IMR-90 (cell line): Measurements from ENCODE around the gene HSPB6. TPM values are rescaled to one million over a fixed set of nuclear protein-coding genes. Genes with fewer than 3 reads are reported as not detected.

Experiments used
- ATAC-seq: fragments of 200-7000 bp; cut with Tn5 transposase; 2 replicates; pipeline ENCODE4 v1.9.1; 2020; ENCODE audit warnings: low read depth, mild to moderate bottlenecking, moderate library complexity
- BruUV-seq: library from RNA; stranded (reverse); fragments of 400-500 nt; replicated peaks from 2 replicates; lab custom pipeline; 2021; lab: Mats Ljungman, UMichigan
- CTCF ChIA-PET: fragments of 300-600 bp; formaldehyde crosslinking; extraction: SDS; loops from one replicate; lab custom pipeline; 2021; ENCODE audit warnings: antibody characterized with exemption; lab: Yijun Ruan, JAX
- POLR2A ChIA-PET: fragments of 300-600 bp; sonication (Branson Sonifier 250); formaldehyde crosslinking; loops from one replicate; lab custom pipeline; 2022; ENCODE audit warnings: antibody characterized with exemption; ENCODE audit not compliant: unreplicated experiment; lab: Charles Lee
- DNase-seq: peaks from one replicate; pipeline ENCODE4 v3.0.0; 2013
- H2AFZ ChIP-seq: replicated peaks from 2 replicates; pipeline ENCODE3; 2013; ENCODE audit warnings: low read length, mild to moderate bottlenecking; ENCODE audit not compliant: poor library complexity
- H2AK5ac ChIP-seq: 2 replicates; pipeline ENCODE4 v1.6.1; 2013; ENCODE audit warnings: low read depth, low read length, inconsistent platforms
- H2AK9ac ChIP-seq: replicated peaks from 2 replicates; pipeline ENCODE3; 2013; ENCODE audit warnings: mild to moderate bottlenecking, low read depth, low read length, moderate library complexity; ENCODE audit not compliant: poor library complexity
- H2BK120ac ChIP-seq: 2 replicates; pipeline ENCODE4 v1.6.1; 2013; ENCODE audit warnings: low read depth, low read length, inconsistent platforms
- H2BK15ac ChIP-seq: 3 replicates; pipeline ENCODE4 v1.6.1; 2013; ENCODE audit warnings: low read depth, low read length, inconsistent platforms
- H2BK20ac ChIP-seq: 2 replicates; pipeline ENCODE4 v1.6.1; 2013; ENCODE audit warnings: low read depth, mild to moderate bottlenecking, inconsistent platforms, low read length, moderate library complexity
- H2BK5ac ChIP-seq: 2 replicates; pipeline ENCODE4 v1.6.1; 2013; ENCODE audit warnings: mild to moderate bottlenecking, low read depth, low read length, inconsistent platforms; ENCODE audit not compliant: poor library complexity, severe bottlenecking
- H3K14ac ChIP-seq: replicated peaks from 2 replicates; pipeline ENCODE4 v1.6.1; 2013; ENCODE audit warnings: low read depth, low read length, inconsistent platforms
- H3K18ac ChIP-seq: 2 replicates; pipeline ENCODE4 v1.6.1; 2013; ENCODE audit warnings: low read depth, low read length, control low read depth
- H3K23ac ChIP-seq: 2 replicates; pipeline ENCODE4 v1.6.1; 2013; ENCODE audit warnings: low read depth, low read length, inconsistent platforms
- H3K27ac ChIP-seq: 2 replicates; pipeline ENCODE4 v1.5.1; 2013; ENCODE audit warnings: mild to moderate bottlenecking, control low read depth, low read length; ENCODE audit not compliant: insufficient read depth
- H3K27me3 ChIP-seq: 2 replicates; pipeline ENCODE4 v1.6.1; 2013; ENCODE audit warnings: low read length; ENCODE audit not compliant: control insufficient read depth, insufficient read depth
- H3K36me3 ChIP-seq: 2 replicates; pipeline ENCODE4 v1.6.1; 2013; ENCODE audit warnings: low read length, mixed read lengths; ENCODE audit not compliant: control insufficient read depth, insufficient read depth
- H3K4ac ChIP-seq: 2 replicates; pipeline ENCODE4 v1.6.1; 2013; ENCODE audit warnings: low read depth, low read length, inconsistent platforms
- H3K4me1 ChIP-seq: 2 replicates; pipeline ENCODE4 v1.6.1; 2013; ENCODE audit warnings: low read length, mixed read lengths; ENCODE audit not compliant: control insufficient read depth, insufficient read depth
- H3K4me2 ChIP-seq: 2 replicates; pipeline ENCODE4 v1.6.1; 2013; ENCODE audit warnings: low read depth, mild to moderate bottlenecking, control low read depth, low read length, moderate library complexity
- H3K4me3 ChIP-seq: 2 replicates; pipeline ENCODE4 v1.5.1; 2013; ENCODE audit warnings: low read depth, mild to moderate bottlenecking, control low read depth, low read length, moderate library complexity; ENCODE audit not compliant: insufficient read depth
- H3K56ac ChIP-seq: 2 replicates; pipeline ENCODE4 v1.6.1; 2013; ENCODE audit warnings: low read length, inconsistent platforms; ENCODE audit not compliant: insufficient read depth; ENCODE audit errors: extremely low read depth
- H3K79me1 ChIP-seq, 2 experiments: 2 replicates each; pipeline ENCODE4 v1.6.1; 2013; ENCODE audit warnings: low read length in 2 of 2, inconsistent platforms in 1 of 2, low read depth in 1 of 2
- H3K9ac ChIP-seq: 2 replicates; pipeline ENCODE4 v1.6.1; 2013; ENCODE audit warnings: low read depth, low read length, control low read depth
- H3K9me1 ChIP-seq: 2 replicates; pipeline ENCODE4 v1.6.1; 2013; ENCODE audit warnings: low read length, inconsistent platforms; ENCODE audit not compliant: insufficient read depth
- H3K9me3 ChIP-seq: 2 replicates; pipeline ENCODE4 v1.6.1; 2013; ENCODE audit warnings: low read length; ENCODE audit not compliant: control insufficient read depth, insufficient read depth
- H4K20me1 ChIP-seq: 2 replicates; pipeline ENCODE4 v1.6.1; 2013; ENCODE audit warnings: low read length, inconsistent platforms; ENCODE audit not compliant: insufficient read depth
- H4K5ac ChIP-seq: 2 replicates; pipeline ENCODE4 v1.6.1; 2013; ENCODE audit warnings: mild to moderate bottlenecking, low read depth, low read length, control low read depth
- H4K8ac ChIP-seq, 2 experiments: 2 replicates each; pipeline ENCODE4 v1.6.1; 2013; ENCODE audit warnings: low read depth in 2 of 2, low read length in 2 of 2, control low read depth in 1 of 2, inconsistent platforms in 1 of 2
- H4K91ac ChIP-seq: 2 replicates; pipeline ENCODE4 v1.6.1; 2013; ENCODE audit warnings: low read depth, low read length, inconsistent platforms; ENCODE audit not compliant: insufficient read depth
- MXI1 ChIP-seq: IDR thresholded peaks from 2 replicates; pipeline ENCODE4 v1.6.1; 2012; ENCODE audit warnings: low read depth, mild to moderate bottlenecking, low read length, moderate library complexity, borderline replicate concordance
- RAD21 ChIP-seq: IDR thresholded peaks from 2 replicates; pipeline ENCODE4 v1.6.1; 2012; ENCODE audit warnings: low read length, improper control_type of control experiment
- WGBS, 2 experiments: methylation state at CpG; one replicate each; pipeline versions ENCODE4 v1.1.5 to v1.1.7; 2013; ENCODE audit warnings: missing lambda C conversion rate in 2 of 2; ENCODE audit not compliant: insufficient read length in 1 of 2; ENCODE audit errors: extremely low coverage in 2 of 2; 5-methylcytosine and 5-hydroxymethylcytosine counted together
- dilution Hi-C: fragments of 300-500 bp; cut with HindIII; formaldehyde crosslinking; loops from one replicate; pipeline ENCODE4 v1.14.3; 2018; ENCODE audit warnings: low sequenced_read_pairs; ENCODE audit not compliant: unreplicated experiment
- in situ Hi-C: fragments of 300-500 bp; cut with MboI; formaldehyde crosslinking; loops from 3 replicates; pipeline ENCODE4 v1.14.3; 2019; ENCODE audit warnings: low sequenced_read_pairs, inconsistent platforms, mixed read lengths
- intact Hi-C: fragments of 100-400 bp; cut with micrococcal nuclease; formaldehyde crosslinking; loops from 2 replicates; pipeline ENCODE4 v1.10.0; 2022
- polyA plus RNA-seq, 3 experiments: library from polyadenylated mRNA; depleted of rRNA; stranded (reverse); fragments of >200 nt; gene quantifications; 2 replicates each; pipeline ENCODE4 v1.2.3, GENCODE V29; 2012; ENCODE audit warnings: low replicate concordance in 1 of 3
- total RNA-seq: library from RNA; depleted of rRNA; stranded (reverse); fragments of >200 nt; gene quantifications from 2 replicates; pipeline ENCODE4 v1.2.3, GENCODE V29; 2012

HSPB6 gene
- total and polyA plus RNA-seq, 2 of the 4 experiments (the other 2 are of a cell fraction): 5.7 to 206 TPM

- peaks cover 6% of the 10 kb centered on the region for H3K4me1 ChIP-seq
- WGBS, 2 experiments: 65% methylated on average over 4 of the region's 7 CpGs; no CpG with 5 or more reads in 1 of the 2 experiments
- H2BK5ac ChIP-seq: no peak overlapping the region
- no TSS peak for BruUV-seq
- H3K4me3 ChIP-seq: no peak overlapping the region
- no peak overlapping the region for H2BK120ac ChIP-seq
- no peak overlapping the region for H3K18ac ChIP-seq
- no peak overlapping the region for H4K5ac ChIP-seq
- H3K9me1 ChIP-seq: peaks cover 6% of the 10 kb centered on the region; the same call in 1 of the 2 replicates
- H2AK9ac ChIP-seq: no peak overlapping the region
- H3K27ac ChIP-seq: no peak overlapping the region
- no peak overlapping the region for H4K91ac ChIP-seq
- POLR2A ChIA-PET: no interaction called here
- H3K79me1 ChIP-seq: peaks cover 7 to 18% of the 10 kb centered on the region in 2 experiments
- no peak overlapping the region for H3K14ac ChIP-seq
- no peak overlapping the region for H3K4ac ChIP-seq
- H3K4me2 ChIP-seq: no peak overlapping the region
- no peak overlapping the region for H3K9ac ChIP-seq
- no peak overlapping the region for H4K8ac ChIP-seq
- no peak overlapping the region for H2AFZ ChIP-seq
- H3K23ac ChIP-seq: no peak overlapping the region
- dilution Hi-C loops (no loop called here), intact Hi-C loops (no loop called here), in situ Hi-C loops (no loop called here)
- H3K36me3 ChIP-seq: peaks cover 14% of the 10 kb centered on the region
- ATAC-seq: no peak
- no peak overlapping the region for H2AK5ac ChIP-seq
- no peak overlapping the region for H2BK15ac ChIP-seq
- TF ChIP-seq MXI1 (no peak), RAD21 (no peak)
- H3K56ac ChIP-seq: no peak overlapping the region
- H2BK20ac ChIP-seq: no peak overlapping the region
- H3K27me3 ChIP-seq: no peaks in the 10 kb centered on the region
- no peak for DNase-seq
- H3K9me3 ChIP-seq: no peaks in the 10 kb centered on the region
- CTCF ChIA-PET: no interaction called here
- no peaks in the 10 kb centered on the region for H4K20me1 ChIP-seq
These were observed 21.1 kb upstream of the HSPB6 start for GRCh38 chr19:35777961-35778360.
